Measurements from ENCODE around the gene CDH13.

CDH13 gene

DNA sequence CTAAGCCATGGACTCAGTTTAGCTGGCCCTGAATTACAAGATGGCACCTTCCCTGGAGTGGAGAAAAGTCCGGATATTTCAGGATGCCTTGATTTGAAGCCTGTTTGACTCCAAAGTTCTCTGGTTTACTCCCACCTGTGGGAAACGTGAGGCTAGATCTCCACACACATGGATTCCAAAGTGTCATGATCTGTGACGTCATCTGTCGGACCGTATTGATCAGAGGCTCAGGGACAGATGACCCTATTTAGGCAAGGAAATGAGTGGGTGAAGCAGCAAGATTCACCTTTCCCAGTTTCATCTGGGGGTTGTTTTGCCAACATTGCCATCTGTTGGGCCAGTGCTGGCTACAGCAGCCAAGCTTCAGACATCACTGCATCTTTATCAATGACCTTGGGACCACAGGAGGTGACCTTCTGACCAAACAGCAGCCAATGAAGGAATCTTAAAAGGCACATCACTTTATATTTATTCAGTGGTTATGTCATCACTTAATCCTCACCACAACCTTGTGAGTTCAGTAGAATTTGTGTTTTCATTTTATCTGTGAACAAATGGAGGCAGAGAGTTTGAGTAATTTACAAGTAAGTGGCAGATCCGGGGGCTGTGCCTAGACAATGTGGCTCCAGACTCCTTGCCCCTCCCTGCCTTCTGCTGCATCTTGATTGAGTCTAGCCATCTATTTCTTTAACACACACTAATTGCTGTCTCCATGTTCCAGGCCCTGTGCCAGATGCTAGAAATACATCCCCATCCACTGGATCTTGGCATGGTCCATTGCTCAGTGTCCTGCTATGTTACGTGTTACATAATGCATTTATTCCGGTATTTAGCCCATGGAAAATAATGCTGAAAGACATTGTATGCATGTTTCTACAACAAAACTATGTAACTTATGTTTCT is 1.5 kb upstream of the CDH13 start:
- H2AFZ ChIP-seq (ENCODE audit: insufficient read depth, low read length, poor library complexity) = no peak overlapping the region
- H3K9ac ChIP-seq (ENCODE audit: low read length) = no peak overlapping the region
- no peak overlapping the region for H4K8ac ChIP-seq (ENCODE audit: low read depth, low read length)
- H3K27ac ChIP-seq (ENCODE audit: low read depth, low read length) = no peak overlapping the region
- no peak overlapping the region for H4K91ac ChIP-seq (ENCODE audit: low read depth, low read length)
- H3K23ac ChIP-seq (ENCODE audit: low read length) = no peak overlapping the region
- no peak overlapping the region for H2BK5ac ChIP-seq (ENCODE audit: low read depth, low read length, poor library complexity)
- no peak overlapping the region for H3K4ac ChIP-seq (ENCODE audit: low read depth, low read length)
- H3K4me2 ChIP-seq (ENCODE audit: low read length) = no peak overlapping the region
- peak in 1 of 2 donors; percentile 8 for DNase-seq
- no peaks in the 10 kb centered on the region for H3K9me3 ChIP-seq (ENCODE audit: insufficient read depth, low read depth, low read length)
- peaks cover 14 to 18% of the 10 kb centered on the region in 2 experiments for H3K4me1 ChIP-seq (ENCODE audit: control insufficient read depth in 1 of 2, insufficient read depth in 2 of 2, low read length in 2 of 2)
- H3K27me3 ChIP-seq (ENCODE audit: insufficient read depth, low read length) = peaks cover 14% of the 10 kb centered on the region
- no peaks in the 10 kb centered on the region for H3K36me3 ChIP-seq (ENCODE audit: control insufficient read depth in 1 of 2, insufficient read depth in 2 of 2, low read length in 2 of 2)
- H2AK5ac ChIP-seq (ENCODE audit: low read length) = no peak overlapping the region
- H3K14ac ChIP-seq (ENCODE audit: low read length) = no peak overlapping the region
- H2BK120ac ChIP-seq (ENCODE audit: insufficient read depth, low read length, poor library complexity) = no peak overlapping the region
- H3K18ac ChIP-seq (ENCODE audit: low read length) = no peak overlapping the region
- no peak overlapping the region for H2BK12ac ChIP-seq (ENCODE audit: low read length)
- no peak overlapping the region for H3K4me3 ChIP-seq (ENCODE audit: low read depth, low read length)
- peaks cover 12% of the 10 kb centered on the region for H3K79me1 ChIP-seq (ENCODE audit: low read length)
- no CpG with 5 or more reads among the region's 8 CpGs for WGBS (ENCODE audit: extremely low coverage, insufficient coverage, insufficient read length)
- H4K12ac ChIP-seq (ENCODE audit: low read depth, low read length) = no peak overlapping the region
- H3K79me2 ChIP-seq (ENCODE audit: control insufficient read depth, insufficient read depth, low read length, poor library complexity) = peaks cover 3% of the 10 kb centered on the region

DNA sequence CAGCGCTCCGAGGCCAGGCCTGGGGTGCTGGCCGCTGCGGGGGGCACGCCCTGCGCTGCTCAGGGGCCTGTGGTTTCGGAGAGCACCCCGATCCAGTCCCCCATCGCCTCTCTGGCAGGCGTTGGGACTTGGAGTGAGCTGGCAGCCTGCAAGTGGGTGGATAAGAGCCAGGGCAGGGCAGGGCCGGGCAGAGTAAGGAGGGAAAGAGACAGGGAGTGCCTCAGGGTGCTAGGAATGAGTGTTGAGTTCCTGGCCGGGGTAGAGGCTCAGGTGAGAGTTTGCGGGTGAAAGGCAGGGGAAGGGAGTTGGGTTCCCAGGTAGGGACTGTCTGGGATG is 1.3 kb downstream of the CDH13 start:
- H3K36me3 ChIP-seq (ENCODE audit: control insufficient read depth in 1 of 2, insufficient read depth in 2 of 2, low read length in 2 of 2) = no peaks in the 10 kb centered on the region
- H3K27ac ChIP-seq (ENCODE audit: low read depth, low read length) = no peak overlapping the region
- H3K4me3 ChIP-seq (ENCODE audit: low read depth, low read length) = peak overlapping the region; percentile 77
- peak overlapping the region; percentile 21 for H4K8ac ChIP-seq (ENCODE audit: low read depth, low read length)
- no peak overlapping the region for H3K4ac ChIP-seq (ENCODE audit: low read depth, low read length)
- H3K79me2 ChIP-seq (ENCODE audit: control insufficient read depth, insufficient read depth, low read length, poor library complexity) = peaks cover 3% of the 10 kb centered on the region
- H3K79me1 ChIP-seq (ENCODE audit: low read length) = peaks cover 15% of the 10 kb centered on the region
- peak overlapping the region; percentile 81 for H3K18ac ChIP-seq (ENCODE audit: low read length)
- H2BK5ac ChIP-seq (ENCODE audit: low read depth, low read length, poor library complexity) = peak overlapping the region; percentile 33
- H3K9me3 ChIP-seq (ENCODE audit: insufficient read depth, low read depth, low read length) = no peaks in the 10 kb centered on the region
- peaks cover 14% of the 10 kb centered on the region for H3K27me3 ChIP-seq (ENCODE audit: insufficient read depth, low read length)
- H4K12ac ChIP-seq (ENCODE audit: low read depth, low read length) = peak overlapping the region; percentile 45
- peak overlapping the region; percentile 60 for H4K91ac ChIP-seq (ENCODE audit: low read depth, low read length)
- H3K4me1 ChIP-seq (ENCODE audit: control insufficient read depth in 1 of 2, insufficient read depth in 2 of 2, low read length in 2 of 2) = peaks cover 14 to 23% of the 10 kb centered on the region in 2 experiments
- H2BK120ac ChIP-seq (ENCODE audit: insufficient read depth, low read length, poor library complexity) = peak overlapping the region; percentile 64
- H2AK5ac ChIP-seq (ENCODE audit: low read length) = peak overlapping the region; percentile 56
- peak overlapping the region; percentile 72 for H2AFZ ChIP-seq (ENCODE audit: insufficient read depth, low read length, poor library complexity)
- H3K23ac ChIP-seq (ENCODE audit: low read length) = no peak overlapping the region
- H3K9ac ChIP-seq (ENCODE audit: low read length) = peak overlapping the region; percentile 10
- H3K14ac ChIP-seq (ENCODE audit: low read length) = peak overlapping the region; percentile 47
- peak overlapping the region; percentile 76 for H2BK12ac ChIP-seq (ENCODE audit: low read length)
- no peak for DNase-seq
- peak overlapping the region; percentile 73 for H3K4me2 ChIP-seq (ENCODE audit: low read length)
- no CpG with 5 or more reads among the region's 13 CpGs for WGBS (ENCODE audit: extremely low coverage, insufficient coverage, insufficient read length)

DNA sequence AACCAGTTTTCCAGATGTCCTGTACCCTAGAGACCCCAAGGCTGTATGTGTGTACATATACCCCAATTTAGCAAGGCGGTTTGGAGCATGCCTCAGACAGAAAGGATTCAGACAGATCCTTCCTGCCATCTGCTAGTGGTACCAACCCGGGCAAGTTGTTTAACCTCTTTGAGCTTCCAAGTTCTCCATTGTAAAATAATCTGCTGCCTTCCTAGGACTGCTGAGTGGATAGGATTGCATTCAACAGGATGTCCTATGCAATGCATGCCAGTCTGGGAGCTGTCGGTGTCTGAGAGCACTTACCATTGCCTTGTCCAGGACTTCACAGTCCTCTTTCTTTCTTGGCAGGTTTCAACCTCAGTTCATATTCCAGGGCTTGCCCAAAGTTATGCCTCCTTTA is 1.9 kb downstream of the CDH13 start:
- H3K79me1 ChIP-seq (ENCODE audit: low read length) = peaks cover 19% of the 10 kb centered on the region
- H3K79me2 ChIP-seq (ENCODE audit: control insufficient read depth, insufficient read depth, low read length, poor library complexity) = peaks cover 3% of the 10 kb centered on the region
- no peak overlapping the region for H3K4me3 ChIP-seq (ENCODE audit: low read depth, low read length)
- H3K9me3 ChIP-seq (ENCODE audit: insufficient read depth, low read depth, low read length) = no peaks in the 10 kb centered on the region
- H4K91ac ChIP-seq (ENCODE audit: low read depth, low read length) = peak overlapping the region; percentile 60
- H3K4me2 ChIP-seq (ENCODE audit: low read length) = peak overlapping the region; percentile 73
- no peak overlapping the region for H3K9ac ChIP-seq (ENCODE audit: low read length)
- H3K36me3 ChIP-seq (ENCODE audit: control insufficient read depth in 1 of 2, insufficient read depth in 2 of 2, low read length in 2 of 2) = no peaks in the 10 kb centered on the region
- peak overlapping the region; percentile 66 for H2BK5ac ChIP-seq (ENCODE audit: low read depth, low read length, poor library complexity)
- no peak overlapping the region for H3K4ac ChIP-seq (ENCODE audit: low read depth, low read length)
- peak overlapping the region; percentile 40 for H3K18ac ChIP-seq (ENCODE audit: low read length)
- H4K8ac ChIP-seq (ENCODE audit: low read depth, low read length) = no peak overlapping the region
- H2AK5ac ChIP-seq (ENCODE audit: low read length) = no peak overlapping the region
- H2BK120ac ChIP-seq (ENCODE audit: insufficient read depth, low read length, poor library complexity) = peak overlapping the region; percentile 64
- H3K27me3 ChIP-seq (ENCODE audit: insufficient read depth, low read length) = peaks cover 14% of the 10 kb centered on the region
- no peak overlapping the region for H2AFZ ChIP-seq (ENCODE audit: insufficient read depth, low read length, poor library complexity)
- H3K27ac ChIP-seq (ENCODE audit: low read depth, low read length) = peak overlapping the region; percentile 69
- no peak overlapping the region for H4K12ac ChIP-seq (ENCODE audit: low read depth, low read length)
- peaks cover 14 to 23% of the 10 kb centered on the region in 2 experiments for H3K4me1 ChIP-seq (ENCODE audit: control insufficient read depth in 1 of 2, insufficient read depth in 2 of 2, low read length in 2 of 2)
- peak overlapping the region; percentile 71 for H3K14ac ChIP-seq (ENCODE audit: low read length)
- no peak overlapping the region for H3K23ac ChIP-seq (ENCODE audit: low read length)
- no peak for DNase-seq
- H2BK12ac ChIP-seq (ENCODE audit: low read length) = peak overlapping the region; percentile 89
- no CpG with 5 or more reads among the region's 3 CpGs for WGBS (ENCODE audit: extremely low coverage, insufficient coverage, insufficient read length)

DNA sequence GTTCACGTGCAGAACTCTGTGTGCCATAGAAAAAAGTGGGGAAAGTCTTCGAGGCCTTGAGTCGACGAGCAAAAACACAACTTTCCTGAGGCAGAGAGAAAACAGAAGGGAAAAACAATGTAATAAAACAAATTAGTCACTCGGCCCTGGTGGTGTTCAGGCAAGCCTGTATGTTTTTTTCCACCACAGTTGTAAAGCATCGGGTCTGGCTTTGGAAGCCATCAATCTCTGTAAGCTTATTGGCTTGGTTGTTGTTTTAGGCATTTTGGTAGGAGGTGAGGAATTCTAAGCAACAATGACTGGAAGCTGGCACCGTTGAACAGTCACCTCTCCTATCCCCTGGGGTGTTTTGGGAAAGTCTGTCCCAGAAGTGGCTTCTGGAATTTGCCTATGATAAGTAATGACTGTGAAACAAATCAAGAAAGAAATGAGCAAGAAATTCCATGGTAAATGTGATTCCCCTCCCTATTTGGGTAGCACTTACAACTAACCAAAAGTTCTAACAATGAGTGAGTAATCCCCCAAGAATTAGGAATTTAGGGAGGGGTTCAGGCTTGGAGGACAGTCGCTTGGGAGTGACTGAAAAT is 2.8 kb downstream of the CDH13 start:
- Histone ChIP-seq H3K18ac (ENCODE audit: low read length) (no peak overlapping the region), H3K4me3 (ENCODE audit: low read depth, low read length) (no peak overlapping the region), H3K4me1 (ENCODE audit: control insufficient read depth in 1 of 2, insufficient read depth in 2 of 2, low read length in 2 of 2) (peaks cover 14 to 28% of the 10 kb centered on the region in 2 experiments), H3K27me3 (ENCODE audit: insufficient read depth, low read length) (peaks cover 14% of the 10 kb centered on the region), H2AFZ (ENCODE audit: insufficient read depth, low read length, poor library complexity) (no peak overlapping the region), H3K27ac (ENCODE audit: low read depth, low read length) (peak overlapping the region; percentile 69), H3K9ac (ENCODE audit: low read length) (no peak overlapping the region), H3K79me1 (ENCODE audit: low read length) (peaks cover 21% of the 10 kb centered on the region), H4K8ac (ENCODE audit: low read depth, low read length) (no peak overlapping the region), H3K36me3 (ENCODE audit: control insufficient read depth in 1 of 2, insufficient read depth in 2 of 2, low read length in 2 of 2) (no peaks in the 10 kb centered on the region), H3K23ac (ENCODE audit: low read length) (no peak overlapping the region), H2BK5ac (ENCODE audit: low read depth, low read length, poor library complexity) (no peak overlapping the region), H4K12ac (ENCODE audit: low read depth, low read length) (no peak overlapping the region), H2BK12ac (ENCODE audit: low read length) (no peak overlapping the region), H3K14ac (ENCODE audit: low read length) (no peak overlapping the region), H3K79me2 (ENCODE audit: control insufficient read depth, insufficient read depth, low read length, poor library complexity) (peaks cover 3% of the 10 kb centered on the region), H2BK120ac (ENCODE audit: insufficient read depth, low read length, poor library complexity) (no peak overlapping the region), H4K91ac (ENCODE audit: low read depth, low read length) (no peak overlapping the region), H2AK5ac (ENCODE audit: low read length) (no peak overlapping the region), H3K9me3 (ENCODE audit: insufficient read depth, low read depth, low read length) (no peaks in the 10 kb centered on the region), H3K4ac (ENCODE audit: low read depth, low read length) (no peak overlapping the region), H3K4me2 (ENCODE audit: low read length) (peak overlapping the region; percentile 27)
- peak in 1 of 2 donors; percentile 16 for DNase-seq
- WGBS (ENCODE audit: extremely low coverage, insufficient coverage, insufficient read length) = no CpG with 5 or more reads among the region's 8 CpGs

All from trophoblast cell (in vitro differentiated cells and primary cell).